SU-DHL-6 (cell line): Measurements from ENCODE around the gene DIS3L2.

Experiments
- H2AFZ ChIP-seq: fragments of 200-600 bp; sonication (generic); 2 replicates; pipeline ENCODE4 v1.6.1; 2014; ENCODE audit warnings: low read depth, mild to moderate bottlenecking, moderate library complexity, mixed read lengths, antibody characterized with exemption, low read length; ENCODE audit not compliant: severe bottlenecking
- H3F3A ChIP-seq: fragments of 200-600 bp; shearing (Covaris generic); 2 replicates; pipeline ENCODE4 v1.6.0; 2016; ENCODE audit warnings: antibody characterized with exemption, mild to moderate bottlenecking; ENCODE audit not compliant: insufficient read depth
- H3K27ac ChIP-seq: fragments of 200-600 bp; sonication (generic); 2 replicates; pipeline ENCODE4 v1.5.1; 2016; ENCODE audit warnings: low read depth, mild to moderate bottlenecking, low read length, moderate library complexity, mixed read lengths
- H3K27me3 ChIP-seq: fragments of 200-600 bp; sonication (generic), shearing (Covaris generic); 2 replicates; pipeline ENCODE4 v1.6.0; 2014; ENCODE audit warnings: mild to moderate bottlenecking, low read length
- H3K36me3 ChIP-seq: fragments of 200-600 bp; sonication (generic); 2 replicates; pipeline ENCODE4 v1.6.1; 2014; ENCODE audit warnings: mild to moderate bottlenecking, low read length, mixed read lengths
- H3K4me2 ChIP-seq: fragments of 300-600, 200-600 bp; shearing (Covaris generic), sonication (generic); 2 replicates; pipeline ENCODE4 v1.6.0; 2014; ENCODE audit warnings: low read length, low read depth, mild to moderate bottlenecking; ENCODE audit not compliant: poor library complexity, severe bottlenecking
- H3K4me3 ChIP-seq: fragments of 200-600 bp; sonication (generic); 2 replicates; pipeline ENCODE4 v1.5.1; 2014; ENCODE audit warnings: antibody characterized with exemption, low read length, mild to moderate bottlenecking, mixed read lengths; ENCODE audit not compliant: insufficient read depth, poor library complexity, severe bottlenecking
- H3K79me2 ChIP-seq: fragments of 200-600 bp; sonication (generic); 2 replicates; pipeline ENCODE4 v1.6.1; 2014; ENCODE audit warnings: mild to moderate bottlenecking, low read length, moderate library complexity; ENCODE audit not compliant: insufficient read depth
- H3K9ac ChIP-seq: fragments of 200-600 bp; sonication (generic); 2 replicates; pipeline ENCODE4 v1.7.0; 2014; ENCODE audit warnings: mild to moderate bottlenecking, low read length
- H3K9me2 ChIP-seq: fragments of 200-600 bp; sonication (generic); replicated peaks from 2 replicates; pipeline ENCODE4 v1.6.1; 2014; ENCODE audit warnings: low read length; ENCODE audit not compliant: insufficient read depth
- H3K9me3 ChIP-seq: fragments of 200-600 bp; sonication (generic); 2 replicates; pipeline ENCODE4 v1.6.1; 2014; ENCODE audit warnings: low read length, mixed read lengths; ENCODE audit not compliant: insufficient read depth
- H4K20me1 ChIP-seq: fragments of 200-600 bp; sonication (generic); 2 replicates; pipeline ENCODE4 v1.6.1; 2014; ENCODE audit warnings: low read depth, mild to moderate bottlenecking, antibody characterized with exemption, low read length, moderate library complexity, mixed read lengths
- EZH2phosphoT487 ChIP-seq: fragments of 200-600 bp; sonication (generic), shearing (Covaris generic); conservative IDR thresholded peaks from 2 replicates; pipeline ENCODE4 v1.6.1; 2018; ENCODE audit warnings: mild to moderate bottlenecking, antibody characterized with exemption, low read length, moderate library complexity, mixed read lengths
- TF ChIP-seq, protein P1 (sequence below): fragments of 200-600 bp; sonication (generic); IDR thresholded peaks from one replicate; pipeline ENCODE4 v1.5.1; 2017; ENCODE audit warnings: antibody characterized with exemption, mild to moderate bottlenecking, low read length, moderate library complexity; ENCODE audit not compliant: insufficient read depth, poor library complexity, severe bottlenecking

DIS3L2 gene

DNA sequence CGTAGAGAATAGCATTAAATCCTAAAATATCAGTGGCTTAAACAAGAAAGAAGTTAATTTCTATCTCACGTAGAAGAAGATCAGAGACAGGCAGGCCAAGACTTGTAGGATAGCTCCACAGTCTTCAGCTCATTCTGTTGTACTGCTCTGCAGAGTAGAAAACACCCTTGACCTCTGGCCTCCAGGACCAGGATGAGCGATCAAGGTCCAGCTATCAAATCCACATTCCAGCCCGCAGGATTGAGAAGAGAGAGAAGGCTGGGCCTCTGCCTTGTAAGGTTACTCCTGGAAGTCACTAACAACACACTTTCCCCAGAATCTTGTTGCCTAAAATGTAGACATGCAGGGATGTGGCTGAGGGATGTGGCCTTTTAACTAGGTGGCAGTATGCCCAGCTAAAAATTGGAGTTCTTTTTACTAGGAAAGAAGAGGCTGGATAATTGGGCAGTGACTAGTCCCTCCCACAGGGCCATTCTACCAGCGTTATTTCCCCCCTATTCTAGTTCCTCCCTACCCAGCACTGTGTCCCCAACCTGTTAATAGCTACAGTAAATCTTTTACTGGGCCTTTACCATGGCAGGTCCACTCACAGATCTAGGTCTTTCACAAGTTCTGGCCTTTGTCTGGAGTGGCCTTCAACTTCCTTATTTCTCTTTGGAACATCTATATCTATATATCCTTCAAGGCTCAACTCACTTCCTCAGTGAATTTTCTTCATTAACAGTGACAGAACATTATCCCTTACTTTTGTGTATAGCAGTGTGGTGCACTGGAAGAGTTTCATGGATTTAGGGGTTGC, 165.0 kb downstream of the DIS3L2 start:
- H3K4me2 ChIP-seq: no peak overlapping the region

DNA sequence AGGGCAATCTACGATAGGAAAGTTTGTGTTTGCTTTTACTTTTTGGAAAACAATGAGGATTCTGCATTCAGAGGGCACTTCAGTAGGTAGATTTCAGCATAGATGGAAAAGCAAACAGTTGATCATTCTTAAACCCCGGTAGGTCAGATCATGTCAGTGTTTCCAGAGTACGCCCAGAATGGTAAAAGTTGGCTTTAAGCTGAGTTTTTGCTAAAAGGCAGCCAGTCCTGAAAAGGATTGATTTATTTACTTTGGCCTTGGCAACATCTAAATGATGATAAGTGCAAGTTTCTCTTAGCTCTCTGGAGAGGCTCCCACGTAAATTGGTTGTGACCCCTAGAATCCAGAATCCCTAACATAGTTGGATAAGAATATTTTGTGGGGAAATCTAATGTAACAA, 168.0 kb downstream of the DIS3L2 start:
- no peak overlapping the region for H3K4me3 ChIP-seq
- no peak overlapping the region for H3K9ac ChIP-seq
- no peaks in the 10 kb centered on the region for H3K9me2 ChIP-seq
- H3K27ac ChIP-seq: no peak overlapping the region
- H3K79me2 ChIP-seq: no peaks in the 10 kb centered on the region
- no peak for TF ChIP-seq EZH2phosphoT487
- TF ChIP-seq, protein P1, sequence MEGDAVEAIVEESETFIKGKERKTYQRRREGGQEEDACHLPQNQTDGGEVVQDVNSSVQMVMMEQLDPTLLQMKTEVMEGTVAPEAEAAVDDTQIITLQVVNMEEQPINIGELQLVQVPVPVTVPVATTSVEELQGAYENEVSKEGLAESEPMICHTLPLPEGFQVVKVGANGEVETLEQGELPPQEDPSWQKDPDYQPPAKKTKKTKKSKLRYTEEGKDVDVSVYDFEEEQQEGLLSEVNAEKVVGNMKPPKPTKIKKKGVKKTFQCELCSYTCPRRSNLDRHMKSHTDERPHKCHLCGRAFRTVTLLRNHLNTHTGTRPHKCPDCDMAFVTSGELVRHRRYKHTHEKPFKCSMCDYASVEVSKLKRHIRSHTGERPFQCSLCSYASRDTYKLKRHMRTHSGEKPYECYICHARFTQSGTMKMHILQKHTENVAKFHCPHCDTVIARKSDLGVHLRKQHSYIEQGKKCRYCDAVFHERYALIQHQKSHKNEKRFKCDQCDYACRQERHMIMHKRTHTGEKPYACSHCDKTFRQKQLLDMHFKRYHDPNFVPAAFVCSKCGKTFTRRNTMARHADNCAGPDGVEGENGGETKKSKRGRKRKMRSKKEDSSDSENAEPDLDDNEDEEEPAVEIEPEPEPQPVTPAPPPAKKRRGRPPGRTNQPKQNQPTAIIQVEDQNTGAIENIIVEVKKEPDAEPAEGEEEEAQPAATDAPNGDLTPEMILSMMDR: no peak
- no peaks in the 10 kb centered on the region for H3F3A ChIP-seq
- H3K4me2 ChIP-seq: no peak overlapping the region
- H3K9me3 ChIP-seq: no peaks in the 10 kb centered on the region
- H3K36me3 ChIP-seq: 0 out of 2 replicates have a peak, but pooled peaks cover 2% of the 10 kb centered on the region
- no peak overlapping the region for H2AFZ ChIP-seq
- H3K27me3 ChIP-seq: no peaks in the 10 kb centered on the region
- H4K20me1 ChIP-seq: no peaks in the 10 kb centered on the region

More for the DNA sequence above, 165.0 kb downstream of the DIS3L2 start:
- Histone ChIP-seq H3F3A (no peaks in the 10 kb centered on the region), H3K27me3 (no peaks in the 10 kb centered on the region), H3K9me3 (no peaks in the 10 kb centered on the region), H3K9me2 (no peaks in the 10 kb centered on the region), H3K36me3 (no peaks in the 10 kb centered on the region), H3K27ac (no peak overlapping the region), H2AFZ (no peak overlapping the region), H3K9ac (no peak overlapping the region), H3K4me3 (no peak overlapping the region), H4K20me1 (no peaks in the 10 kb centered on the region), H3K79me2 (no peaks in the 10 kb centered on the region)
- TF ChIP-seq EZH2phosphoT487: no peak
- TF ChIP-seq, protein P1: no peak

DNA sequence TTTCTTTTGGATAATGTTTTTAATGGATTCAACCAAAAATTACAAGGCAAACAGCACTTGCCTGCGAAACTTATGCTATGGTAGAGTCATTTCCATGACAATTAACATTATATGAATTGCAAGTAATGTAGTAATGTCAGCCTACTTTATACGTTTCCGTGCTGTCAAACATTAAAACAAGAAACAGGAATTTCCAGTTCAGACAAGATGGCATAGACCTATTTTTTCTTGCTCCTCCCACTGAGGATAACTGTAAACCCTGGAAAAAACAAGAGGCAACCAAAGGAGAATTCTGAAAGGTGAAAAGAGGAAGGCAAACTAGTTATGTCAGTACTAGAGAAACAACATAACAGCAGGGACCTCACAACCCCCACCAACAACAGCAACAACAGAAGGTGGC, 170.7 kb downstream of the DIS3L2 start:
- Histone ChIP-seq H3K9me2 (no peaks in the 10 kb centered on the region), H3K9me3 (no peaks in the 10 kb centered on the region)

More for the DNA sequence above, 170.7 kb downstream of the DIS3L2 start:
- no peaks in the 10 kb centered on the region for H3F3A ChIP-seq
- H2AFZ ChIP-seq: no peak overlapping the region
- H3K9ac ChIP-seq: no peak overlapping the region
- H3K27me3 ChIP-seq: no peaks in the 10 kb centered on the region
- H3K36me3 ChIP-seq: 0 out of 2 replicates have a peak, but pooled peaks cover 2% of the 10 kb centered on the region
- H3K79me2 ChIP-seq: no peaks in the 10 kb centered on the region
- no peak overlapping the region for H3K4me2 ChIP-seq
- no peaks in the 10 kb centered on the region for H4K20me1 ChIP-seq
- no peak overlapping the region for H3K27ac ChIP-seq
- no peak overlapping the region for H3K4me3 ChIP-seq
- no peak for TF ChIP-seq EZH2phosphoT487
- TF ChIP-seq, protein P1: no peak
